ENCODE data around the gene PRR23E.
A peak's percentile ranks its signal among the peaks of the same experiment; 100 is the strongest.

The PRR23E gene

DNA sequence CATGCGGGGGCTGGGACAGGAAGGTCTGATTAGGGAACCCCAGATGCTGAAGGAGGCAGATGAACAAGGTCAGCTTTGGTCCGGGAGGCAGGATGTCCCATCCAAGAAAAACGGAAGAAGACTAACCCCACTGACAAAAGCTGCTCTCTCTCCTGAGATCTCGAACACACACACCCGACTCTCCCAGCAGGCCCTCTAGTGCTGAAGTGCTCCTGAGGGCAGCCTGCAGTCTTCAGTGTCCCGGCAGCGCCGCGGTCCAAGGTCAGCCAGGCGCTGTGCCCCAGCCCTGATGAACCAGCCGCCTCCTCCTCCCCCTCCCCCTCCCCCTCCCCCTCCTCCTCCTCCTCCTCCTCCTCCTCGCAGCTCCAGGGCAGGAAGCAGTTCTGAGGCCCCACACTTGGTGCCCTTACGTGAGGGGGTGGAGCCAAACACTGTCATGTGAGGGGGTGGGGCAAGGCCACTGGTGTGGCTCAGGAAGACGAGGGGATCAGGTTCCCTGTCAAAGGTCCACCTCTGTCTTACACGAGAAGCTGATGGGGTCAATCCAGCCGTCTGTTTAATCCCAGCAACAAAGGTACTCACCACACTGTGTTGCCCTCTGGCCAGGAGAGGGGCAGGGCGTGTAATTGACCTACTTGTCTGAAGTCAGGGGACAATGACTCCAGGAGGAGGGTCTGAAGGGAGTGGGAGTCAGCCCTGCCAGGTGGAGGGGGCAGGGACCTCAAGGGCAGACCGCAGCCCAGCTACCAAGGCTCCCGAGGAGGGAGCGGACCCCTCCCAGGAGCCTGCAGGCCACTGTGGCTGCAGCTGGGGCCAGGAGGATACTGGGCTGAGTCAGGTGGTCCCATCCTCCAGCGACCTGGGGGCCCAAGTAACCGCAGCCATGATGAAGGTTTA is 34.3 kb downstream of the PRR23E start:
- peak; percentile 33 for DNase-seq (ENCODE audit: low read depth, low spot score)

DNA sequence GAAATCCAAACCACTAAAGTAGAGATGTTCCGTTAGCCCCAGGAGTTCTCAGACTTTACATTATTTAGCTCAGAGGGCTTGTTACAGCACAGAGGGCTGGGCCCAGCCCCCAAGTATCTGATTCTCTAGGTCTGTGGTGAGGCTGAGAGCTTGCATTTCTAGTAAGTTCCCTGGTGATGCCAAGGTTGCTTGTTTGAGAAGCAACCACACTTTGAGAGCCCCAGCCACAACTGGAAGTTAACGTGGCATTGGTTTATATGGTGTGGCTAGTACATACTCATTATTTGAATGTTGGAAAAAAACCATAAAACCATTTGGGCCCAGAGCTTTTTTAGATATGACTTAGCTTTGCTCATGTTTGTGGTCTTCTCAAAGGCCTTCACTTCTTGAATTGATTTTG is 35.9 kb downstream of the PRR23E start:
- no peak for DNase-seq (ENCODE audit: low read depth, low spot score)

DNA sequence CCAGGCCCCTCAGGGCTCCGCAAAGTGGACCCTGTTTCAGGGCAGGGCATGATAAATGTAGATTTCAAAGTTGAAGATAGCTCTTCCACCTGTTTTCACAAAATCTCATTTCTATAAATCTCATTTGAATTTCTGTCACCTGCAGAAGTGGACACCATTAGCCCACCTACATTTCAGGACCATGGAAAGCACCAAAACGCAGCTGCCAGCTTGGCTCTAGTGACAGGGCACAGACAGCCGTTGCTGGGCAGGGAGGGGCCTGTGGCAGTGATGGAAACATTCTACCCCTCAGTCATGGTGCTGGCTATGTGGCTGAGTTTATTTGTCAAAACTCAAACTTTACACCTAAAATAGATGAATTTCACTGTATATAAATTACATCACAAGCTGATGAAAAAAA is 40.4 kb downstream of the PRR23E start:
- DNase-seq (ENCODE audit: low read depth, low spot score), result no peak

- DNase-seq (ENCODE audit: low read depth, low spot score), result no peak
Measured at GRCh38 chr3:127234778-127235177, 41.8 kb downstream of the PRR23E start.

GRCh38 chr3:127235706-127236105 is 42.8 kb downstream of the PRR23E start:
- no peak for DNase-seq (ENCODE audit: low read depth, low spot score)

GRCh38 chr3:127237835-127238234 is 44.9 kb downstream of the PRR23E start:
- DNase-seq (ENCODE audit: low read depth, low spot score), result no peak

- no peak for DNase-seq (ENCODE audit: low read depth, low spot score)
Measured at GRCh38 chr3:127238602-127239001, 45.7 kb downstream of the PRR23E start.

DNA sequence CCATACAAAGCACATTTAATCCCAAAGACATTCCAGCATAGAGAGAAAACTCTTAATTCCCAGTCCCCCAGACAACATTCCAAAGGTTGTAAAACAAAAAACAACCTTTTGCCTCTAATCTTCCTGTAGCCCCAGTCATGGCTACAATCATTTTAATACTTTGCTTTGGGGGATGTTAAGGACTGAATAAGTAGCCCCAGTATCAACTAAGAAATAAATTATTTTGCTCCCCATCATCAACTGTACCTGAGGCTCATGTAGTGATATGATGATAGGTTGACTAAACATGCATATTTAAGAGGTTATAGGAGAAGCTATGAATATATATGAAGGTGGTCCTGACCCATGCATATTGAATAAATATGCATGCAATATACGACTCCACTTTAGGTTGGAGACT is 54.4 kb downstream of the PRR23E start:
- no peak for DNase-seq (ENCODE audit: low read depth, low spot score)
